Body of pancreas (tissue), 4 donors: Measurements from ENCODE around the gene CD274. TPM values are rescaled to one million over a fixed set of nuclear protein-coding genes. Genes with fewer than 3 reads are reported as not detected.
"Not testable (repeated sequence)": the region's sequence is repeated elsewhere in the genome, so short reads cannot be mapped to it uniquely, and the experiment has no call there.

Experiments
- ATAC-seq: fragments of 150-250 bp; one replicate; pipeline ENCODE4 v1.9.1; 2016
- DNase-seq, 4 donors: peaks; one replicate each; pipeline ENCODE4 v3.0.0-alpha.2; 2019
- H3K27ac ChIP-seq, 4 donors: fragments of 200-600 bp; sonication (generic); 1 replicate in 3 of 4; 2 replicates in 1 of 4; pipeline versions ENCODE4 v1.5.1 to v1.6.1; 2016 to 2019; ENCODE audit warnings: mild to moderate bottlenecking in 1 of 4, mixed read lengths in 1 of 4, moderate library complexity in 1 of 4
- H3K27me3 ChIP-seq, 2 donors: fragments of 200-600 bp; sonication (generic); one replicate each; pipeline ENCODE4 v1.6.0; 2016; ENCODE audit warnings: mild to moderate bottlenecking in 1 of 2
- H3K36me3 ChIP-seq, 2 donors: fragments of 200-600 bp; sonication (generic); replicated peaks in 1 of 2; 2 replicates each; pipeline ENCODE4 v1.5.1; 2016; ENCODE audit warnings: low read depth in 2 of 2; ENCODE audit not compliant: insufficient read depth in 1 of 2
- H3K4me1 ChIP-seq: fragments of 200-600 bp; sonication (generic); one replicate; pipeline ENCODE4 v1.6.0; 2016
- H3K4me3 ChIP-seq, 2 donors: fragments of 200-600 bp; sonication (generic); 1 replicate in 1 of 2; 2 replicates in 1 of 2; pipeline ENCODE4 v1.5.1; 2016 to 2019
- H3K9me3 ChIP-seq, 3 donors: fragments of 200-600 bp; sonication (generic); 1 replicate in 2 of 3; 2 replicates in 1 of 3; pipeline ENCODE4 v1.5.1; 2016
- POLR2A ChIP-seq, 3 donors: fragments of 450-650 bp; IDR thresholded peaks; one replicate each; pipeline ENCODE4 v1.6.1; 2016; ENCODE audit warnings: antibody characterized with exemption in 3 of 3, mild to moderate bottlenecking in 2 of 3
- WGBS, 2 donors: methylation state at CpG; one replicate each; pipeline ENCODE4 v1.1.5; 2017; 5-methylcytosine and 5-hydroxymethylcytosine counted together
- intact Hi-C: fragments of 100-400 bp; cut with DNase I; formaldehyde crosslinking; loops from one replicate; pipeline ENCODE4 v1.15.1; 2023
- total RNA-seq, 2 donors: library from RNA; depleted of rRNA; stranded (reverse); fragments of >200 nt; gene quantifications; one replicate each; pipeline ENCODE4 v1.1.0, GENCODE V29; 2016
- TF ChIP-seq, protein P1 (sequence below), 7 experiments: fragments of 450-650 bp in 4 of 7; fragments of 200-600 bp in 3 of 7; sonication (generic) in 3 of 7; IDR thresholded peaks; one replicate each; pipeline ENCODE4 v1.5.1; 2016 to 2019; ENCODE audit warnings: antibody characterized with exemption in 7 of 7

The CD274 gene
- total RNA-seq, 2 donors from 2014 or later = 1.6 to 3.6 TPM

DNA sequence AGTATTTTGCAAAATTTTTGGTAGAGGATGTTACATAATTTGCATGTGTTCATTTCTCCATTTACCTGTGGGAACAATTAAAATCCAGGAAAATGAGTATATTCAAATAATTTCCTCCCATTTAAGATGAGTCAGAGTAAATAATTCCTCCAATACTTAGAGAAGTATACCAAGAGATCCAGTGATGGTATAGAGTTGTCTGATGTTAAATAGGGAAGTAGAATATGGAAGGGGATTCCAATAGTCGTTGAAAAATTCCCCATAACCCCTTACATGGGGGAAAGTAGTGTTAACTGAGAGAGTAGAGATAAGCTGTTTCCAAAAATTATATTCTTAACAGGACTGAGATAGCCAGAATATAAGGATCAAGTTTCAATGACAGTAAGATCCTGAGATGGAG is 15.7 kb downstream of the CD274 start:
- 50 to 66% methylated on average over 1 of the region's 1 CpG for WGBS, 2 donors
- H3K4me1 ChIP-seq = no peaks in the 10 kb centered on the region
- H3K9me3 ChIP-seq = no peaks in the 10 kb centered on the region
- no peak overlapping the region for H3K27ac ChIP-seq
- peaks cover 0 to 12% of the 10 kb centered on the region in 2 donors for H3K36me3 ChIP-seq
- no peak overlapping the region for H3K4me3 ChIP-seq
- ATAC-seq (no peak), DNase-seq (no peak)
- intact Hi-C loops = no loop called here
- no peaks in the 10 kb centered on the region for H3K27me3 ChIP-seq
- TF ChIP-seq POLR2A (IDR thresholded peaks at IDR 0.05) = no peak
- TF ChIP-seq, protein P1, sequence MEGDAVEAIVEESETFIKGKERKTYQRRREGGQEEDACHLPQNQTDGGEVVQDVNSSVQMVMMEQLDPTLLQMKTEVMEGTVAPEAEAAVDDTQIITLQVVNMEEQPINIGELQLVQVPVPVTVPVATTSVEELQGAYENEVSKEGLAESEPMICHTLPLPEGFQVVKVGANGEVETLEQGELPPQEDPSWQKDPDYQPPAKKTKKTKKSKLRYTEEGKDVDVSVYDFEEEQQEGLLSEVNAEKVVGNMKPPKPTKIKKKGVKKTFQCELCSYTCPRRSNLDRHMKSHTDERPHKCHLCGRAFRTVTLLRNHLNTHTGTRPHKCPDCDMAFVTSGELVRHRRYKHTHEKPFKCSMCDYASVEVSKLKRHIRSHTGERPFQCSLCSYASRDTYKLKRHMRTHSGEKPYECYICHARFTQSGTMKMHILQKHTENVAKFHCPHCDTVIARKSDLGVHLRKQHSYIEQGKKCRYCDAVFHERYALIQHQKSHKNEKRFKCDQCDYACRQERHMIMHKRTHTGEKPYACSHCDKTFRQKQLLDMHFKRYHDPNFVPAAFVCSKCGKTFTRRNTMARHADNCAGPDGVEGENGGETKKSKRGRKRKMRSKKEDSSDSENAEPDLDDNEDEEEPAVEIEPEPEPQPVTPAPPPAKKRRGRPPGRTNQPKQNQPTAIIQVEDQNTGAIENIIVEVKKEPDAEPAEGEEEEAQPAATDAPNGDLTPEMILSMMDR (IDR thresholded peaks at IDR 0.05) = no peak

DNA sequence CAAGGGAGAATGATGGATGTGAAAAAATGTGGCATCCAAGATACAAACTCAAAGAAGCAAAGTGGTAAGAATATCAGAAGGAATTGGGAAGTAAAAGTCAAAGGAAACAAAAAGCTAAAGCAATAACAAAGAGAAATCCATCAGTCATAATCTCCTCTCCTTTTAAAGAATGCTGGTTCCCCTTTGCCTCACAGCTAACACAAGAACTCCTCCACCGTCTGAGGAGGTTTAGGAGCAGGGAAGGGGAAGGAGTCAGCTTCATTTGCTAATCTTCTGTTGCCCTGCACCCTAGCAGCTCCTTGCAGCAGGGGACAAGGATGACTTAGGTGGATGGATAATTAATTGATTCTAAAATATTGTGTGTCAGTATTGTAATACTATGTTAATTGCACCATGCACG is 16.4 kb downstream of the CD274 start:
- H3K4me1 ChIP-seq = no peaks in the 10 kb centered on the region
- no peaks in the 10 kb centered on the region for H3K27me3 ChIP-seq
- no peaks in the 10 kb centered on the region for H3K9me3 ChIP-seq
- TF ChIP-seq, protein P1 (IDR thresholded peaks at IDR 0.05) = no peak
- TF ChIP-seq POLR2A (IDR thresholded peaks at IDR 0.05) = no peak
- H3K27ac ChIP-seq = no peak overlapping the region
- no peak for DNase-seq
- ATAC-seq = no peak
- WGBS, 2 donors = 78 to 82% methylated on average over 2 of the region's 2 CpGs
- H3K4me3 ChIP-seq = no peak overlapping the region
- H3K36me3 ChIP-seq = peaks cover 0 to 12% of the 10 kb centered on the region in 2 donors
- intact Hi-C loops = no loop called here

DNA sequence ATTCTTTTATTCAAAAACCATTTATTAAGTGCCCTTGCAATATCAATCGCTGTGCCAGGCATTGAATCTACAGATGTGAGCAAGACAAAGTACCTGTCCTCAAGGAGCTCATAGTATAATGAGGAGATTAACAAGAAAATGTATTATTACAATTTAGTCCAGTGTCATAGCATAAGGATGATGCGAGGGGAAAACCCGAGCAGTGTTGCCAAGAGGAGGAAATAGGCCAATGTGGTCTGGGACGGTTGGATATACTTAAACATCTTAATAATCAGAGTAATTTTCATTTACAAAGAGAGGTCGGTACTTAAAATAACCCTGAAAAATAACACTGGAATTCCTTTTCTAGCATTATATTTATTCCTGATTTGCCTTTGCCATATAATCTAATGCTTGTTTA is 18.5 kb downstream of the CD274 start:
- ATAC-seq (no peak), DNase-seq (no peak)
- TF ChIP-seq POLR2A (IDR thresholded peaks at IDR 0.05) = no peak
- TF ChIP-seq, protein P1 (IDR thresholded peaks at IDR 0.05) = no peak
- H3K27me3 ChIP-seq = no peaks in the 10 kb centered on the region
- H3K4me3 ChIP-seq = no peak overlapping the region
- peaks cover 0 to 7% of the 10 kb centered on the region in 2 donors for H3K36me3 ChIP-seq
- H3K9me3 ChIP-seq = no peaks in the 10 kb centered on the region
- WGBS, 2 donors = 78 to 82% methylated on average over 5 of the region's 5 CpGs
- intact Hi-C loops = no loop called here
- H3K27ac ChIP-seq = no peak overlapping the region
- no peaks in the 10 kb centered on the region for H3K4me1 ChIP-seq

DNA sequence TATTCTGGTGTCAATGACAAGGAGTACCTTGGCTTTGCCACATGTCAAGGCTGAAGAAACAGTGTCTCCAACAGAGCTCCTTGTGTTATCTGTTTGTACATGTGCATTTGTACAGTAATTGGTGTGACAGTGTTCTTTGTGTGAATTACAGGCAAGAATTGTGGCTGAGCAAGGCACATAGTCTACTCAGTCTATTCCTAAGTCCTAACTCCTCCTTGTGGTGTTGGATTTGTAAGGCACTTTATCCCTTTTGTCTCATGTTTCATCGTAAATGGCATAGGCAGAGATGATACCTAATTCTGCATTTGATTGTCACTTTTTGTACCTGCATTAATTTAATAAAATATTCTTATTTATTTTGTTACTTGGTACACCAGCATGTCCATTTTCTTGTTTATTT is 19.8 kb downstream of the CD274 start:
- no peaks in the 10 kb centered on the region for H3K9me3 ChIP-seq
- ATAC-seq = no peak
- no peak for DNase-seq
- peaks cover 0 to 6% of the 10 kb centered on the region in 2 donors for H3K36me3 ChIP-seq
- WGBS, 2 donors = 68 to 77% methylated on average over 1 of the region's 1 CpG
- intact Hi-C loops = no loop called here
- H3K27ac ChIP-seq = no peak overlapping the region
- H3K4me3 ChIP-seq = no peak overlapping the region
- no peaks in the 10 kb centered on the region for H3K4me1 ChIP-seq
- H3K27me3 ChIP-seq = no peaks in the 10 kb centered on the region
- TF ChIP-seq POLR2A (IDR thresholded peaks at IDR 0.05) = no peak
- TF ChIP-seq, protein P1 (IDR thresholded peaks at IDR 0.05) = no peak

DNA sequence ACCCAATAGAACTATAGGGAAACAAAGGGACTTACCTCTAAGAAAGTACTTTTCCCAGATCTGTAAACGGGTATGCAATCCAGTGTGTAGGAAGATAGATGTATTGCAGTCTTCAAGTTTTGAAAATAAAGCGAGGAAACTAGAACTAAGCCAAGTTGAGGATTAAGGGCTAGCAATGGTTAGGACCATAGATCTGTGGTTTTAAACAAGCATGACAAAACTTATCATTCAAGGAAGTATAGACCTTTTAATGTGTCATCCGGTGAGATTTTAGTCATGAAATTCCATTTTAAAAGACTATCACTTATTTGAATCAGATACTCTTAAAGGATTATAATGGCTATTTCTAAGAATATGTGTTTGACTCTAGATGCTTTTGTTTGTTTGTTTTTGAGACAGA is 20.5 kb downstream of the CD274 start:
- no peaks in the 10 kb centered on the region for H3K4me1 ChIP-seq
- H3K27ac ChIP-seq = no peak overlapping the region
- ATAC-seq (no peak), DNase-seq (no peak)
- TF ChIP-seq, protein P1 (IDR thresholded peaks at IDR 0.05) = no peak
- TF ChIP-seq POLR2A (IDR thresholded peaks at IDR 0.05) = no peak
- no peaks in the 10 kb centered on the region for H3K9me3 ChIP-seq
- no peak overlapping the region for H3K4me3 ChIP-seq
- intact Hi-C loops = no loop called here
- peaks cover 0 to 6% of the 10 kb centered on the region in 2 donors for H3K36me3 ChIP-seq
- H3K27me3 ChIP-seq = no peaks in the 10 kb centered on the region
- WGBS, 2 donors = 86 to 87% methylated on average over 3 of the region's 3 CpGs

DNA sequence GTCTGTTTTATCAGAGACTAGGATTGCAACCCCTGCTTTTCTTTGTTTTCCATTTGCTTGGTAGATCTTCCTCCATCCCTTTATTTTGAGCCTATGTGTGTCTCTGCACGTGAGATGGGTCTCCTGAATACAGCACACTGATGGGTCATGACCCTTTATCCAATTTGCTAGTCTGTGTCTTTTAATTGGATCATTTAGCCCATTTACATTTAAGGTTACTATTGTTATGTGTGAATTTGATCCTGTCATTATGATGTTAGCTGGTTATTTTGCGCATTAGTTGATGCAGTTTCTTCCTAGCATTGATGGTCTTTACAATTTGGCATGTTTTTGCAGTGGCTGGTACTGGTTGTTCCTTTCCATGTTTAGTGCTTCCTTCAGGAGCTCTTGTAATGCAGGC is 25.3 kb downstream of the CD274 start:
- H3K4me3 ChIP-seq, H3K27ac ChIP-seq, DNase-seq, intact Hi-C loops, H3K9me3 ChIP-seq, H3K4me1 ChIP-seq, H3K36me3 ChIP-seq, ATAC-seq, H3K27me3 ChIP-seq: not testable (repeated sequence)
- 76 to 78% methylated on average over 2 of the region's 2 CpGs for WGBS, 2 donors
